Lung (tissue), 12 donors: ENCODE data around the gene DIPK1B. TPM values are rescaled to one million over a fixed set of nuclear protein-coding genes. Genes with fewer than 3 reads are reported as not detected.
"Not testable (repeated sequence)": the region's sequence is repeated elsewhere in the genome, so short reads cannot be mapped to it uniquely, and the experiment has no call there.

ENCODE experiments used
- ATAC-seq: fragments of 200-7000 bp; cut with Tn5 transposase; one replicate; pipeline ENCODE4 v1.9.1; 2020; ENCODE audit warnings: moderate number of reproducible peaks; ENCODE audit not compliant: insufficient read depth, low FRiP score
- DNase-seq, 3 donors: peaks; one replicate each; pipeline ENCODE4 v3.0.0-alpha.2; 2013 to 2017
- H3K27ac ChIP-seq, 2 donors: one replicate each; pipeline ENCODE4 v1.5.1; 2013; ENCODE audit warnings: mild to moderate bottlenecking in 2 of 2, moderate library complexity in 2 of 2, control low read depth in 1 of 2, inconsistent platforms in 1 of 2, low read depth in 1 of 2, low read length in 1 of 2
- H3K27me3 ChIP-seq, 3 donors: one replicate each; pipeline ENCODE4 v1.5.1; 2013; ENCODE audit warnings: low read length in 2 of 3; ENCODE audit not compliant: control insufficient read depth in 3 of 3, insufficient read depth in 3 of 3
- H3K36me3 ChIP-seq, 4 donors: one replicate each; pipeline ENCODE4 v1.5.1; 2013; ENCODE audit warnings: low read length in 4 of 4, mild to moderate bottlenecking in 1 of 4, moderate library complexity in 1 of 4; ENCODE audit not compliant: control insufficient read depth in 4 of 4, insufficient read depth in 4 of 4
- H3K4me1 ChIP-seq, 5 donors: one replicate each; pipeline ENCODE4 v1.5.1; 2013; ENCODE audit warnings: low read length in 5 of 5, mild to moderate bottlenecking in 2 of 5, moderate library complexity in 1 of 5; ENCODE audit not compliant: control insufficient read depth in 5 of 5, insufficient read depth in 5 of 5
- H3K4me3 ChIP-seq: one replicate; pipeline ENCODE4 v1.5.1; 2013; ENCODE audit warnings: mild to moderate bottlenecking, control low read depth, moderate library complexity
- H3K9ac ChIP-seq, 2 donors: one replicate each; pipeline ENCODE4 v1.5.1; 2013; ENCODE audit warnings: low read length in 2 of 2, control low read depth in 1 of 2; ENCODE audit not compliant: insufficient read depth in 1 of 2
- H3K9me3 ChIP-seq, 4 donors: one replicate each; pipeline ENCODE4 v1.5.1; 2013; ENCODE audit warnings: low read length in 3 of 4, mild to moderate bottlenecking in 1 of 4, moderate library complexity in 1 of 4; ENCODE audit not compliant: control insufficient read depth in 4 of 4, insufficient read depth in 3 of 4
- CTCF ChIP-seq: IDR thresholded peaks from 2 replicates; pipeline ENCODE4 v1.5.1; 2012; ENCODE audit warnings: mild to moderate bottlenecking; ENCODE audit errors: control extremely low read depth, extremely low read depth
- WGBS, 2 donors: extraction: QIAGEN DNeasy Blood & Tissue Kit; methylation state at CpG; one replicate each; pipeline ENCODE4 v1.1.7; 2013; 5-methylcytosine and 5-hydroxymethylcytosine counted together
- polyA plus RNA-seq, 2 donors: library from polyadenylated mRNA; stranded (reverse); fragments of 200-250 nt; gene quantifications; one replicate each; pipeline ENCODE4 v1.2.1, GENCODE V29; 2013
- total RNA-seq, 2 donors: library from RNA; depleted of rRNA in 1 of 2; stranded (reverse); fragments of >200 nt in 1 of 2; gene quantifications; one replicate each; pipeline ENCODE4 v1.2.1, GENCODE V29; 2014 to 2021
- donor health status: control.
- donor health status: control.
- donor health status: Bipolar disorder and iron deficiency.
- donor health status: healthy.
- donor health status: DM: yes; HTN: yes; CAD: no.

The DIPK1B gene
- total and polyA plus RNA-seq, 4 donors, result 12.5 to 26.7 (median 13.9) TPM

- 85 to 89% methylated on average over 24 of the region's 24 CpGs for WGBS, 2 donors
These were observed 42.4 kb downstream of the DIPK1B start for GRCh38 chr9:136754626-136755301.

GRCh38 chr9:136755302-136756133, 43.1 kb downstream of the DIPK1B start:
- not testable (repeated sequence) for H3K9me3 ChIP-seq, H3K36me3 ChIP-seq, H3K27me3 ChIP-seq, H3K4me3 ChIP-seq, DNase-seq, H3K9ac ChIP-seq, H3K27ac ChIP-seq, H3K4me1 ChIP-seq, ATAC-seq
- WGBS, 2 donors, result 90 to 91% methylated on average over 22 of the region's 22 CpGs

More at GRCh38 chr9:136754626-136755301, 42.4 kb downstream of the DIPK1B start:
- Histone ChIP-seq H3K9ac (no peak overlapping the region), H3K4me3 (no peak overlapping the region), H3K9me3 (peaks cover 0 to 9% (median 3%) of the 10 kb centered on the region in 4 donors), H3K27me3 (no peaks in the 10 kb centered on the region), H3K27ac (no peak overlapping the region), H3K36me3 (no peaks in the 10 kb centered on the region), H3K4me1 (peaks cover 0 to 3% (median 0%) of the 10 kb centered on the region in 5 donors)
- DNase-seq, result no peak
- no peak for TF ChIP-seq CTCF
- no peak for ATAC-seq

GRCh38 chr9:136756134-136756438, 43.7 kb downstream of the DIPK1B start:
- Histone ChIP-seq H3K36me3 (no peaks in the 10 kb centered on the region), H3K9me3 (peaks cover 0 to 9% (median 3%) of the 10 kb centered on the region in 4 donors), H3K27ac (no peak overlapping the region), H3K4me3 (no peak overlapping the region), H3K9ac (no peak overlapping the region), H3K27me3 (no peaks in the 10 kb centered on the region), H3K4me1 (peaks cover 0 to 3% (median 0%) of the 10 kb centered on the region in 5 donors)
- WGBS, 2 donors, result 98 to 100% methylated on average over 4 of the region's 4 CpGs
- no peak for TF ChIP-seq CTCF
- DNase-seq, result no peak
- ATAC-seq, result no peak

- 92 to 93% methylated on average over 18 of the region's 18 CpGs for WGBS, 2 donors
- Histone ChIP-seq H3K4me3 (no peak overlapping the region), H3K4me1 (peaks cover 0 to 3% (median 0%) of the 10 kb centered on the region in 5 donors), H3K27ac (no peak overlapping the region), H3K27me3 (no peaks in the 10 kb centered on the region), H3K9me3 (peaks cover 0 to 6% (median 3%) of the 10 kb centered on the region in 4 donors), H3K36me3 (no peaks in the 10 kb centered on the region), H3K9ac (no peak overlapping the region)
- ATAC-seq (no peak), DNase-seq (no peak)
- TF ChIP-seq CTCF, result no peak
These were observed 44.5 kb downstream of the DIPK1B start for GRCh38 chr9:136756836-136757235.
